ENCODE measurements around the gene CARD6. TPM values are rescaled to one million over a fixed set of nuclear protein-coding genes. Genes with fewer than 3 reads are reported as not detected.

CARD6 gene
- total and polyA plus RNA-seq, 2 of the 4 experiments (the other 2 are of a cell fraction): 1.8 to 4.3 TPM

- no peak overlapping the region for H2AFZ ChIP-seq (replicated peaks; ENCODE audit: low read length, poor library complexity)
- H2AK5ac ChIP-seq (ENCODE audit: low read depth, low read length): no peak overlapping the region
- H3K4ac ChIP-seq (ENCODE audit: low read depth, low read length): no peak overlapping the region
- H3K4me3 ChIP-seq (ENCODE audit: insufficient read depth, low read depth, low read length): no peak overlapping the region
- BruUV-seq (replicated peaks): TSS peak; percentile 23
- 93% methylated on average over 3 of the region's 5 CpGs; no CpG with 5 or more reads in 1 of the 2 experiments for WGBS, 2 experiments (ENCODE audit: extremely low coverage in 2 of 2, insufficient read length in 1 of 2)
- no peaks in the 10 kb centered on the region for H3K27me3 ChIP-seq (ENCODE audit: control insufficient read depth, insufficient read depth, low read length)
- peaks cover 50% of the 10 kb centered on the region for H3K36me3 ChIP-seq (ENCODE audit: control insufficient read depth, insufficient read depth, low read length)
- no peaks in the 10 kb centered on the region for H3K9me3 ChIP-seq (ENCODE audit: control insufficient read depth, insufficient read depth, low read length)
- no peak overlapping the region for H3K23ac ChIP-seq (ENCODE audit: low read depth, low read length)
- ATAC-seq (ENCODE audit: low read depth) (no peak), DNase-seq (no peak)
- dilution Hi-C loops (cut with HindIII; ENCODE audit: low sequenced_read_pairs, unreplicated experiment): no loop called here
- H4K8ac ChIP-seq (ENCODE audit: low read depth in 2 of 2, low read length in 2 of 2): no peak overlapping the region
- no peak overlapping the region for H2AK9ac ChIP-seq (replicated peaks; ENCODE audit: low read depth, low read length, poor library complexity)
- H2BK20ac ChIP-seq (ENCODE audit: low read depth, low read length): no peak overlapping the region
- H3K18ac ChIP-seq (ENCODE audit: low read depth, low read length): no peak overlapping the region
- TF ChIP-seq MAZ (IDR thresholded peaks at IDR 0.05; ENCODE audit: borderline replicate concordance, low read depth, low read length) (no peak), MAFK (IDR thresholded peaks at IDR 0.05; ENCODE audit: low read depth, low read length) (no peak), POLR2A (IDR thresholded peaks at IDR 0.05; ENCODE audit: low read depth, low read length) (no peak; the same call in 1 of the 2 replicates), ELK1 (IDR thresholded peaks at IDR 0.05; ENCODE audit: borderline replicate concordance, low read depth, low read length) (no peak), NFE2L2 (IDR thresholded peaks at IDR 0.05; ENCODE audit: low read depth, low read length) (no peak), USF2 (IDR thresholded peaks at IDR 0.05; ENCODE audit: low read depth, low read length) (no peak), FOS (IDR thresholded peaks at IDR 0.05; ENCODE audit: low read depth, low read length) (no peak), MXI1 (IDR thresholded peaks at IDR 0.05; ENCODE audit: borderline replicate concordance, low read depth, low read length) (no peak), CEBPB (IDR thresholded peaks at IDR 0.05; ENCODE audit: low read depth, low read length) (no peak), RCOR1 (IDR thresholded peaks at IDR 0.05; ENCODE audit: insufficient replicate concordance, low read length) (no peak), RFX5 (IDR thresholded peaks at IDR 0.05; ENCODE audit: low read depth, low read length) (no peak), CHD1 (IDR thresholded peaks at IDR 0.05; ENCODE audit: low read depth, low read length) (no peak), RAD21 (IDR thresholded peaks at IDR 0.05; ENCODE audit: low read length) (no peak), BHLHE40 (IDR thresholded peaks at IDR 0.05; ENCODE audit: low read depth, low read length) (no peak), SMC3 (IDR thresholded peaks at IDR 0.05; ENCODE audit: low read depth, low read length) (no peak)
- TF ChIP-seq, protein P1, sequence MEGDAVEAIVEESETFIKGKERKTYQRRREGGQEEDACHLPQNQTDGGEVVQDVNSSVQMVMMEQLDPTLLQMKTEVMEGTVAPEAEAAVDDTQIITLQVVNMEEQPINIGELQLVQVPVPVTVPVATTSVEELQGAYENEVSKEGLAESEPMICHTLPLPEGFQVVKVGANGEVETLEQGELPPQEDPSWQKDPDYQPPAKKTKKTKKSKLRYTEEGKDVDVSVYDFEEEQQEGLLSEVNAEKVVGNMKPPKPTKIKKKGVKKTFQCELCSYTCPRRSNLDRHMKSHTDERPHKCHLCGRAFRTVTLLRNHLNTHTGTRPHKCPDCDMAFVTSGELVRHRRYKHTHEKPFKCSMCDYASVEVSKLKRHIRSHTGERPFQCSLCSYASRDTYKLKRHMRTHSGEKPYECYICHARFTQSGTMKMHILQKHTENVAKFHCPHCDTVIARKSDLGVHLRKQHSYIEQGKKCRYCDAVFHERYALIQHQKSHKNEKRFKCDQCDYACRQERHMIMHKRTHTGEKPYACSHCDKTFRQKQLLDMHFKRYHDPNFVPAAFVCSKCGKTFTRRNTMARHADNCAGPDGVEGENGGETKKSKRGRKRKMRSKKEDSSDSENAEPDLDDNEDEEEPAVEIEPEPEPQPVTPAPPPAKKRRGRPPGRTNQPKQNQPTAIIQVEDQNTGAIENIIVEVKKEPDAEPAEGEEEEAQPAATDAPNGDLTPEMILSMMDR (conservative IDR thresholded peaks at IDR 0.05; ENCODE audit: low read depth, low read length): no peak
- H4K20me1 ChIP-seq (ENCODE audit: insufficient read depth, low read length): peaks cover 62% of the 10 kb centered on the region
- in situ Hi-C loops (cut with MboI; ENCODE audit: low sequenced_read_pairs): no loop called here
- no peak overlapping the region for H2BK5ac ChIP-seq (ENCODE audit: low read depth, low read length, poor library complexity, severe bottlenecking)
- POLR2A ChIA-PET (ENCODE audit: unreplicated experiment): no interaction called here
- H4K91ac ChIP-seq (ENCODE audit: insufficient read depth, low read depth, low read length): no peak overlapping the region
- H3K4me1 ChIP-seq (ENCODE audit: control insufficient read depth, insufficient read depth, low read length): no peaks in the 10 kb centered on the region
- H3K4me2 ChIP-seq (ENCODE audit: low read depth, low read length): no peak overlapping the region
- H3K9me1 ChIP-seq (ENCODE audit: insufficient read depth, low read length): no peaks in the 10 kb centered on the region; the same call in 1 of the 2 replicates
- H3K9ac ChIP-seq (ENCODE audit: low read depth, low read length): no peak overlapping the region
- no peak overlapping the region for H3K56ac ChIP-seq (ENCODE audit: extremely low read depth, insufficient read depth, low read length)
- no peak overlapping the region for H2BK15ac ChIP-seq (ENCODE audit: low read depth, low read length)
- intact Hi-C loops (cut with micrococcal nuclease): no loop called here
- H4K5ac ChIP-seq (ENCODE audit: low read depth, low read length): no peak overlapping the region
- no peak overlapping the region for H3K27ac ChIP-seq (ENCODE audit: insufficient read depth, low read length)
- CTCF ChIA-PET: no interaction called here
- peaks cover 25 to 53% of the 10 kb centered on the region in 2 experiments for H3K79me1 ChIP-seq (ENCODE audit: low read depth in 1 of 2, low read length in 2 of 2)
- H2BK120ac ChIP-seq (ENCODE audit: low read depth, low read length): no peak overlapping the region
- no peak overlapping the region for H3K14ac ChIP-seq (replicated peaks; ENCODE audit: low read depth, low read length)
Measured at GRCh38 chr5:40826489-40827187, 14.5 kb upstream of the CARD6 start.

All from IMR-90 (cell line).